ENCODE measurements around the gene ITPK1. TPM values are rescaled to one million over a fixed set of nuclear protein-coding genes. Genes with fewer than 3 reads are reported as not detected.

The ITPK1 gene
- polyA plus RNA-seq, 1 of the 3 experiments (the other 2 are of a cell fraction): 23.2 TPM

- H3K79me2 ChIP-seq (ENCODE audit: insufficient read depth): no peaks in the 10 kb centered on the region
- H4K20me1 ChIP-seq (ENCODE audit: insufficient read depth): no peaks in the 10 kb centered on the region
- H3K9me3 ChIP-seq: no peaks in the 10 kb centered on the region
- ChIA-PET POLR2A (interaction anchor here (1.5 to 9.8 kb wide), 8 partner anchors 8 to 77 kb away, joined by 3 to 288 read pairs (median 8); no protein-coding TSS in a partner anchor), CTCF (interaction anchor here (1.0 to 7.5 kb wide), 4 partner anchors 9 to 207 kb away, joined by 3 to 56 read pairs (median 17); no protein-coding TSS in a partner anchor)
- H3K4me2 ChIP-seq: no peak overlapping the region
- DNase-seq: no peak
- WGBS (ENCODE audit: low lambda C conversion rate): 36% methylated on average over 6 of the region's 6 CpGs
- no peaks in the 10 kb centered on the region for H3K9me2 ChIP-seq
- H3K27me3 ChIP-seq (ENCODE audit: insufficient read depth): peaks cover 7% of the 10 kb centered on the region; the same call in 1 of the 2 replicates
- no peak overlapping the region for H2AFZ ChIP-seq (ENCODE audit: low read depth)
- H3K4me3 ChIP-seq (ENCODE audit: low read depth in 2 of 2, low read length in 1 of 2): peak overlapping the region in 1 of 2 experiments; percentile 56; a peak in 1 of 4 replicates
- peak overlapping the region in 1 of 2 experiments; percentile 90; a peak in 2 of 4 replicates for H3K27ac ChIP-seq (ENCODE audit: low read depth in 2 of 2, low read length in 1 of 2)
- peaks cover 0 to 2% of the 10 kb centered on the region in 2 experiments for H3K36me3 ChIP-seq (replicated peaks in 1 of 2; ENCODE audit: control insufficient read depth in 1 of 2, insufficient read depth in 2 of 2, low read length in 1 of 2)
- no peaks in the 10 kb centered on the region for H3F3A ChIP-seq (replicated peaks; ENCODE audit: insufficient read depth)
- H3K9ac ChIP-seq: no peak overlapping the region
- TF ChIP-seq EP300 (IDR thresholded peaks at IDR 0.05; ENCODE audit: borderline replicate concordance in 1 of 2, low read depth in 1 of 2, low read length in 1 of 2) (no peak), MEF2A (IDR thresholded peaks at IDR 0.05; ENCODE audit: borderline replicate concordance, low read depth) (no peak), MXI1 (IDR thresholded peaks at IDR 0.05; ENCODE audit: low read depth, low read length) (peak; percentile 12; the same call in 1 of the 2 replicates), POLR2AphosphoS5 (IDR thresholded peaks at IDR 0.05; ENCODE audit: low read depth, low read length) (no peak)
- TF ChIP-seq, protein P1, sequence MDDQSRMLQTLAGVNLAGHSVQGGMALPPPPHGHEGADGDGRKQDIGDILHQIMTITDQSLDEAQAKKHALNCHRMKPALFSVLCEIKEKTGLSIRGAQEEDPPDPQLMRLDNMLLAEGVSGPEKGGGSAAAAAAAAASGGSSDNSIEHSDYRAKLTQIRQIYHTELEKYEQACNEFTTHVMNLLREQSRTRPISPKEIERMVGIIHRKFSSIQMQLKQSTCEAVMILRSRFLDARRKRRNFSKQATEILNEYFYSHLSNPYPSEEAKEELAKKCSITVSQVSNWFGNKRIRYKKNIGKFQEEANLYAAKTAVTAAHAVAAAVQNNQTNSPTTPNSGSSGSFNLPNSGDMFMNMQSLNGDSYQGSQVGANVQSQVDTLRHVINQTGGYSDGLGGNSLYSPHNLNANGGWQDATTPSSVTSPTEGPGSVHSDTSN (IDR thresholded peaks at IDR 0.05): no peak
- peaks cover 0 to 70% of the 10 kb centered on the region in 2 experiments; a peak in 2 of 4 replicates for H3K4me1 ChIP-seq (ENCODE audit: control insufficient read depth in 1 of 2, insufficient read depth in 2 of 2, low read depth in 1 of 2, low read length in 1 of 2)
These were observed 190.3 kb downstream of the ITPK1 start for GRCh38 chr14:92925446-92925845.

DNA sequence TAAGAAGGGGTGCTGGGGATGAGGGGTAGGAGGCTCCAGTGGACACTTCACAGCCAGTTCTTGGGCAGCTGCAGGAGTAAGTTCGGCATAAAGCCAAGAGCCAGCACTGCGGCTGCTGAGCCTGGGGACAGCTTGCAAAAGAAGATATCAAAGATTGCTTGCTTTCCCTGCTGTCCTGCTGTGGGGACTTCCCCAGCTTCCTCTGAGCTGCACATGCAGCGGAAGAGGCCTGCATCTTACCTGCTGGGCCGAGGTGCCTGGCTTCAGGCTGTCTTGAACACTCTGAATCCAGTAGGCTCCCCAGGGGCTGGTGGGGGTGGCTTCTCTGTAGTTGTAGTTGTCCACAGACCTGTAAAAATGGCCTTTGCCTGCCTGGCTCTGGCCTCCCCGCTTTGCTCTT lies 191.5 kb downstream of the ITPK1 start:
- CTCF ChIA-PET: interaction anchor here (1.3 to 7.5 kb wide), 3 partner anchors 9 to 44 kb away, joined by 4 to 56 read pairs (median 31); no protein-coding TSS in a partner anchor
- Histone ChIP-seq H3K27me3 (ENCODE audit: insufficient read depth) (peaks cover 7% of the 10 kb centered on the region; the same call in 1 of the 2 replicates), H2AFZ (ENCODE audit: low read depth) (no peak overlapping the region), H4K20me1 (ENCODE audit: insufficient read depth) (no peaks in the 10 kb centered on the region), H3K4me2 (no peak overlapping the region), H3K79me2 (ENCODE audit: insufficient read depth) (no peaks in the 10 kb centered on the region), H3K4me3 (ENCODE audit: low read depth in 2 of 2, low read length in 1 of 2) (peak overlapping the region in 1 of 2 experiments; percentile 56; a peak in 2 of 4 replicates), H3K9ac (no peak overlapping the region), H3K27ac (ENCODE audit: low read depth in 2 of 2, low read length in 1 of 2) (peak overlapping the region in 1 of 2 experiments; percentile 90; a peak in 2 of 4 replicates), H3K4me1 (ENCODE audit: control insufficient read depth in 1 of 2, insufficient read depth in 2 of 2, low read depth in 1 of 2, low read length in 1 of 2) (peaks cover 0 to 69% of the 10 kb centered on the region in 2 experiments; a peak in 2 of 4 replicates), H3K9me3 (no peaks in the 10 kb centered on the region), H3K36me3 (replicated peaks in 1 of 2; ENCODE audit: control insufficient read depth in 1 of 2, insufficient read depth in 2 of 2, low read length in 1 of 2) (peaks cover 0 to 2% of the 10 kb centered on the region in 2 experiments), H3K9me2 (no peaks in the 10 kb centered on the region), H3F3A (replicated peaks; ENCODE audit: insufficient read depth) (no peaks in the 10 kb centered on the region)
- TF ChIP-seq RXRA (IDR thresholded peaks at IDR 0.05; ENCODE audit: borderline replicate concordance, low read depth) (no peak), YY1 (IDR thresholded peaks at IDR 0.05; ENCODE audit: low read depth) (no peak), REST (IDR thresholded peaks at IDR 0.05; ENCODE audit: low read depth, low read length) (no peak), POLR2AphosphoS5 (IDR thresholded peaks at IDR 0.05; ENCODE audit: low read depth, low read length) (no peak), MXI1 (IDR thresholded peaks at IDR 0.05; ENCODE audit: low read depth, low read length) (peak; percentile 45; the same call in 1 of the 2 replicates)
- TF ChIP-seq, protein P2, sequence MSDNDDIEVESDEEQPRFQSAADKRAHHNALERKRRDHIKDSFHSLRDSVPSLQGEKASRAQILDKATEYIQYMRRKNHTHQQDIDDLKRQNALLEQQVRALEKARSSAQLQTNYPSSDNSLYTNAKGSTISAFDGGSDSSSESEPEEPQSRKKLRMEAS (IDR thresholded peaks at IDR 0.05; ENCODE audit: low read depth): no peak
- POLR2A ChIA-PET: interaction anchor here (1.0 to 9.8 kb wide), 8 partner anchors 9 to 75 kb away, joined by 3 to 288 read pairs (median 12); no protein-coding TSS in a partner anchor
- DNase-seq: no peak
- WGBS (ENCODE audit: low lambda C conversion rate): 8% methylated on average over 5 of the region's 5 CpGs

All from SK-N-SH (cell line).